Fibroblast of lung (primary cell): Measurements from ENCODE around the gene N4BP3.

ENCODE experiments used
- CTCF ChIP-seq, 2 donors: IDR thresholded peaks in 1 of 2; conservative IDR thresholded peaks in 1 of 2; 1 replicate in 1 of 2; 2 replicates in 1 of 2; pipeline ENCODE4 v1.5.1; 2011 to 2012; ENCODE audit warnings: low read length in 2 of 2, control low read depth in 1 of 2, inconsistent platforms in 1 of 2, low read depth in 1 of 2, mild to moderate bottlenecking in 1 of 2
- EZH2 ChIP-seq: IDR thresholded peaks from 2 replicates; pipeline ENCODE4 v1.5.1; 2012; ENCODE audit warnings: low read length, control low read depth, mild to moderate bottlenecking; ENCODE audit errors: missing control alignments

GRCh38 chr5:178117923-178118701 lies 4.8 kb downstream of the N4BP3 start:
- TF ChIP-seq EZH2, result no peak
- no peak for TF ChIP-seq CTCF (conservative IDR thresholded peaks at IDR 0.05 in 1 of 2, IDR thresholded peaks at IDR 0.05 in 1 of 2; ENCODE audit: low read depth in 1 of 2, low read length in 2 of 2)
